ENCODE data around the gene LZIC. TPM values are rescaled to one million over a fixed set of nuclear protein-coding genes. Genes with fewer than 3 reads are reported as not detected.

Gene LZIC
- total RNA-seq, 1 experiment from 2014 or later = 37.9 TPM

DNA sequence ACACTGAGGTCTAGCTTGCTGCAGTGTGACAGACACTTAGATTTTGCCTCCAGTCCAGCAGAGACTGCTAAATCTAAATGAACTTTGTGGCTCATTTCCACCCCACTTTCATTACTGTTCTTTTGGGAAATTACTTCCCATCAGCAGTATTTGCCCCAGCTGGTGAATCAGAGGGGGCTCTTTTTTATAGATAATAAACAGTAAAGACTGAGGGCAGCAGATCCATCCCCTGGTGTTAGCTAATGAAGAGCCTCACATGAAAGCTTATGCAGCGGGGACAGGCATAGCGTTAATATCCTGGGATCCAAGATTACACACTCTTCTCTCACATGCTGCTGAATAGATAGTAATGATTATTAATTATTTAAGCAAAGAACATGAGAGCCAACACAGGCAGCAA is 26.7 kb downstream of the LZIC start:
- ATAC-seq (no peak), DNase-seq (ENCODE audit: low read depth, low spot score) (no peak)
- intact Hi-C loops (cut with micrococcal nuclease; ENCODE audit: unreplicated experiment) = no loop called here
- BruUV-seq (replicated peaks) = no TSS peak
- Histone ChIP-seq H3K4me1 (ENCODE audit: control insufficient read depth, insufficient read depth, low read length) (no peaks in the 10 kb centered on the region), H3K9me3 (ENCODE audit: control insufficient read depth, insufficient read depth, low read depth, low read length) (no peaks in the 10 kb centered on the region), H3K4me3 (ENCODE audit: low read depth in 2 of 2, low read length in 2 of 2) (no peak overlapping the region), H3K27me3 (ENCODE audit: control insufficient read depth, insufficient read depth, low read length) (no peaks in the 10 kb centered on the region), H3K27ac (ENCODE audit: low read length) (no peak overlapping the region), H3K36me3 (ENCODE audit: control insufficient read depth, insufficient read depth, low read length) (no peaks in the 10 kb centered on the region)
- POLR2A ChIA-PET = no interaction called here
- no peak for TF ChIP-seq POLR2AphosphoS5 (IDR thresholded peaks at IDR 0.05; ENCODE audit: low read depth, low read length)
- no peak for TF ChIP-seq SIN3A (IDR thresholded peaks at IDR 0.05; ENCODE audit: borderline replicate concordance, insufficient read depth, low read depth, low read length)
- TF ChIP-seq, protein P1, sequence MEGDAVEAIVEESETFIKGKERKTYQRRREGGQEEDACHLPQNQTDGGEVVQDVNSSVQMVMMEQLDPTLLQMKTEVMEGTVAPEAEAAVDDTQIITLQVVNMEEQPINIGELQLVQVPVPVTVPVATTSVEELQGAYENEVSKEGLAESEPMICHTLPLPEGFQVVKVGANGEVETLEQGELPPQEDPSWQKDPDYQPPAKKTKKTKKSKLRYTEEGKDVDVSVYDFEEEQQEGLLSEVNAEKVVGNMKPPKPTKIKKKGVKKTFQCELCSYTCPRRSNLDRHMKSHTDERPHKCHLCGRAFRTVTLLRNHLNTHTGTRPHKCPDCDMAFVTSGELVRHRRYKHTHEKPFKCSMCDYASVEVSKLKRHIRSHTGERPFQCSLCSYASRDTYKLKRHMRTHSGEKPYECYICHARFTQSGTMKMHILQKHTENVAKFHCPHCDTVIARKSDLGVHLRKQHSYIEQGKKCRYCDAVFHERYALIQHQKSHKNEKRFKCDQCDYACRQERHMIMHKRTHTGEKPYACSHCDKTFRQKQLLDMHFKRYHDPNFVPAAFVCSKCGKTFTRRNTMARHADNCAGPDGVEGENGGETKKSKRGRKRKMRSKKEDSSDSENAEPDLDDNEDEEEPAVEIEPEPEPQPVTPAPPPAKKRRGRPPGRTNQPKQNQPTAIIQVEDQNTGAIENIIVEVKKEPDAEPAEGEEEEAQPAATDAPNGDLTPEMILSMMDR (IDR thresholded peaks at IDR 0.05) = no peak
- TF ChIP-seq TCF7L2 (IDR thresholded peaks at IDR 0.05; ENCODE audit: low read depth, low read length) = no peak
- TF ChIP-seq, protein P2, sequence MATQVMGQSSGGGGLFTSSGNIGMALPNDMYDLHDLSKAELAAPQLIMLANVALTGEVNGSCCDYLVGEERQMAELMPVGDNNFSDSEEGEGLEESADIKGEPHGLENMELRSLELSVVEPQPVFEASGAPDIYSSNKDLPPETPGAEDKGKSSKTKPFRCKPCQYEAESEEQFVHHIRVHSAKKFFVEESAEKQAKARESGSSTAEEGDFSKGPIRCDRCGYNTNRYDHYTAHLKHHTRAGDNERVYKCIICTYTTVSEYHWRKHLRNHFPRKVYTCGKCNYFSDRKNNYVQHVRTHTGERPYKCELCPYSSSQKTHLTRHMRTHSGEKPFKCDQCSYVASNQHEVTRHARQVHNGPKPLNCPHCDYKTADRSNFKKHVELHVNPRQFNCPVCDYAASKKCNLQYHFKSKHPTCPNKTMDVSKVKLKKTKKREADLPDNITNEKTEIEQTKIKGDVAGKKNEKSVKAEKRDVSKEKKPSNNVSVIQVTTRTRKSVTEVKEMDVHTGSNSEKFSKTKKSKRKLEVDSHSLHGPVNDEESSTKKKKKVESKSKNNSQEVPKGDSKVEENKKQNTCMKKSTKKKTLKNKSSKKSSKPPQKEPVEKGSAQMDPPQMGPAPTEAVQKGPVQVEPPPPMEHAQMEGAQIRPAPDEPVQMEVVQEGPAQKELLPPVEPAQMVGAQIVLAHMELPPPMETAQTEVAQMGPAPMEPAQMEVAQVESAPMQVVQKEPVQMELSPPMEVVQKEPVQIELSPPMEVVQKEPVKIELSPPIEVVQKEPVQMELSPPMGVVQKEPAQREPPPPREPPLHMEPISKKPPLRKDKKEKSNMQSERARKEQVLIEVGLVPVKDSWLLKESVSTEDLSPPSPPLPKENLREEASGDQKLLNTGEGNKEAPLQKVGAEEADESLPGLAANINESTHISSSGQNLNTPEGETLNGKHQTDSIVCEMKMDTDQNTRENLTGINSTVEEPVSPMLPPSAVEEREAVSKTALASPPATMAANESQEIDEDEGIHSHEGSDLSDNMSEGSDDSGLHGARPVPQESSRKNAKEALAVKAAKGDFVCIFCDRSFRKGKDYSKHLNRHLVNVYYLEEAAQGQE (IDR thresholded peaks at IDR 0.05; ENCODE audit: insufficient read depth in 1 of 2, low read depth in 2 of 2, low read length in 1 of 2) = no peak
- CTCF ChIA-PET = interaction anchor here (0.5 to 0.6 kb wide), 2 partner anchors 21 to 187 kb away, joined by 3 to 5 read pairs; no protein-coding TSS in a partner anchor
- in situ Hi-C loops (cut with HindIII; ENCODE audit: low pct_unique_long_range_greater_than_20kb, low sequenced_read_pairs) = no loop called here

DNA sequence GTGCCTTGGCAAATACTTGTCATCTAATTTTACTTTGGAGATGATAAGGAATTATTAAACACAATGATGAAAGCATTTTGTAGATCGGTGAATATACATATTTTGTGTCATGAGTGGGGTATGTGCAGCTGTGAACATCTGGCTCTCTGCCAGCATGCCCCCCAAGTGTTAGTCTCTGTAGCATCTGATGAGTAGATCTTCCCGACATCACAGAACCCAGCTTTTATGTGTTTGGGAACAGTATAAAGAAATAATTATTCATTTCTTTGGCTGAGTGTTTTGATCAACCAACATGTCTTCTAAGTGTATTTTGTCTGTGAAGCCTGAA is 28.6 kb downstream of the LZIC start:
- ATAC-seq (no peak), DNase-seq (ENCODE audit: low read depth, low spot score) (no peak)
- ChIA-PET POLR2A (no interaction called here), CTCF (interaction anchor here (0.6 to 1.5 kb wide), 3 partner anchors 37 to 100 kb away, joined by 4 to 14 read pairs (median 9); no protein-coding TSS in a partner anchor)
- intact Hi-C loops (cut with micrococcal nuclease; ENCODE audit: unreplicated experiment) (no loop called here), in situ Hi-C loops (cut with HindIII; ENCODE audit: low pct_unique_long_range_greater_than_20kb, low sequenced_read_pairs) (no loop called here)
- H3K27ac ChIP-seq (ENCODE audit: low read length) = no peak overlapping the region
- H3K9me3 ChIP-seq (ENCODE audit: control insufficient read depth, insufficient read depth, low read depth, low read length) = no peaks in the 10 kb centered on the region
- H3K27me3 ChIP-seq (ENCODE audit: control insufficient read depth, insufficient read depth, low read length) = no peaks in the 10 kb centered on the region
- TF ChIP-seq, protein P2 (IDR thresholded peaks at IDR 0.05; ENCODE audit: insufficient read depth in 1 of 2, low read depth in 2 of 2, low read length in 1 of 2) = no peak
- TF ChIP-seq, protein P1 (IDR thresholded peaks at IDR 0.05) = no peak
- no peak for TF ChIP-seq POLR2AphosphoS5 (IDR thresholded peaks at IDR 0.05; ENCODE audit: low read depth, low read length)
- no peak for TF ChIP-seq SIN3A (IDR thresholded peaks at IDR 0.05; ENCODE audit: borderline replicate concordance, insufficient read depth, low read depth, low read length)
- TF ChIP-seq TCF7L2 (IDR thresholded peaks at IDR 0.05; ENCODE audit: low read depth, low read length) = no peak
- no peaks in the 10 kb centered on the region for H3K4me1 ChIP-seq (ENCODE audit: control insufficient read depth, insufficient read depth, low read length)
- no TSS peak for BruUV-seq (replicated peaks)
- H3K36me3 ChIP-seq (ENCODE audit: control insufficient read depth, insufficient read depth, low read length) = no peaks in the 10 kb centered on the region; the same call in 1 of the 2 replicates
- H3K4me3 ChIP-seq (ENCODE audit: low read depth in 2 of 2, low read length in 2 of 2) = no peak overlapping the region

Data from Panc1 (cell line).